Stomach (tissue), 9 donors: Measurements from ENCODE around the gene USP46. TPM values are rescaled to one million over a fixed set of nuclear protein-coding genes. Genes with fewer than 3 reads are reported as not detected.

Experiments
- DNase-seq, 2 donors: peaks; one replicate each; pipeline versions ENCODE4 v3.0.0 to v3.0.0-alpha.2; 2013 to 2019
- H3K27ac ChIP-seq, 5 donors: fragments of 200-600 bp in 4 of 5; sonication (generic) in 4 of 5; one replicate each; pipeline ENCODE4 v1.5.1; 2013 to 2019; ENCODE audit warnings: mild to moderate bottlenecking in 1 of 5, moderate library complexity in 1 of 5
- H3K27me3 ChIP-seq, 3 donors: fragments of 200-600 bp; sonication (generic); one replicate each; pipeline ENCODE4 v1.5.1; 2017 to 2019; ENCODE audit warnings: mixed run types in 1 of 3
- H3K36me3 ChIP-seq, 4 donors: fragments of 200-600 bp; sonication (generic); 1 replicate in 3 of 4; 2 replicates in 1 of 4; pipeline ENCODE4 v1.5.1; 2016 to 2019
- H3K4me1 ChIP-seq, 4 donors: fragments of 200-600 bp; sonication (generic); one replicate each; pipeline ENCODE4 v1.5.1; 2016 to 2019
- H3K4me3 ChIP-seq, 4 donors: fragments of 200-600 bp; sonication (generic) in 3 of 4; one replicate each; pipeline ENCODE4 v1.5.1; 2016 to 2019; ENCODE audit warnings: mild to moderate bottlenecking in 1 of 4
- H3K9me3 ChIP-seq, 4 donors: fragments of 200-600 bp; sonication (generic); one replicate each; pipeline ENCODE4 v1.5.1; 2016 to 2019
- EP300 ChIP-seq: sonication (generic); formaldehyde crosslinking; IDR thresholded peaks from one replicate; pipeline ENCODE4 v1.6.1; 2017; ENCODE audit warnings: antibody characterized with exemption
- POLR2A ChIP-seq, 4 donors: fragments of 450-650 bp; IDR thresholded peaks; one replicate each; pipeline ENCODE4 v1.6.1; 2016; ENCODE audit warnings: antibody characterized with exemption in 4 of 4, control low read depth in 2 of 4, mild to moderate bottlenecking in 1 of 4, moderate library complexity in 1 of 4
- POLR2AphosphoS5 ChIP-seq, 3 donors: sonication (generic); formaldehyde crosslinking; IDR thresholded peaks; one replicate each; pipeline ENCODE4 v1.6.1; 2016; ENCODE audit warnings: antibody characterized with exemption in 3 of 3
- WGBS, 5 donors: extraction: QIAGEN DNeasy Blood & Tissue Kit in 3 of 5; methylation state at CpG; one replicate each; pipeline versions ENCODE4 v1.1.5 to v1.1.7; 2013 to 2018; 5-methylcytosine and 5-hydroxymethylcytosine counted together
- intact Hi-C: fragments of 100-400 bp; cut with DNase I; formaldehyde crosslinking; loops from one replicate; pipeline ENCODE4 v1.15.1; 2023; ENCODE audit warnings: low total_unique reads
- polyA plus RNA-seq, 3 donors: library from polyadenylated mRNA; stranded (reverse); fragments of 200-250 nt; gene quantifications; one replicate each; pipeline ENCODE4 v1.2.3, GENCODE V29; 2013
- total RNA-seq, 5 donors: library from RNA; depleted of rRNA; stranded (reverse); fragments of >200 nt; gene quantifications; one replicate each; pipeline versions ENCODE4 v1.1.0 to v1.2.3, GENCODE V29; 2014 to 2016
- TF ChIP-seq, protein P1 (sequence below), 7 experiments: fragments of 450-650 bp in 4 of 7; fragments of 200-600 bp in 3 of 7; sonication (generic) in 3 of 7; IDR thresholded peaks; one replicate each; pipeline ENCODE4 v1.5.1; 2016 to 2019; ENCODE audit warnings: antibody characterized with exemption in 7 of 7, control low read depth in 2 of 7, mild to moderate bottlenecking in 1 of 7
- donor health status: healthy with polysubstance abuse.
- donor health status: Bipolar disorder and iron deficiency.
- donor health status: healthy.

The USP46 gene
- total and polyA plus RNA-seq, 8 donors = 2.7 to 36.5 (median 7.0) TPM

GRCh38 chr4:52635560-52635959 is 23.5 kb downstream of the USP46 start:
- WGBS, 5 donors = 39 to 79% (median 56%) methylated on average over 1 of the region's 1 CpG

GRCh38 chr4:52635130-52635529 is 24.0 kb downstream of the USP46 start:
- Histone ChIP-seq H3K36me3 (peaks cover 0 to 7% (median 2%) of the 10 kb centered on the region in 4 donors), H3K9me3 (no peaks in the 10 kb centered on the region), H3K27me3 (no peaks in the 10 kb centered on the region), H3K27ac (no peak overlapping the region), H3K4me1 (peaks cover 0 to 11% (median 5%) of the 10 kb centered on the region in 4 donors), H3K4me3 (no peak overlapping the region)
- no peak for DNase-seq
- 54 to 71% (median 64%) methylated on average over 4 of the region's 4 CpGs for WGBS, 5 donors
- no peak for TF ChIP-seq EP300
- no peak for TF ChIP-seq POLR2AphosphoS5 (IDR thresholded peaks at IDR 0.05)
- TF ChIP-seq POLR2A (IDR thresholded peaks at IDR 0.05) = no peak
- TF ChIP-seq, protein P1, sequence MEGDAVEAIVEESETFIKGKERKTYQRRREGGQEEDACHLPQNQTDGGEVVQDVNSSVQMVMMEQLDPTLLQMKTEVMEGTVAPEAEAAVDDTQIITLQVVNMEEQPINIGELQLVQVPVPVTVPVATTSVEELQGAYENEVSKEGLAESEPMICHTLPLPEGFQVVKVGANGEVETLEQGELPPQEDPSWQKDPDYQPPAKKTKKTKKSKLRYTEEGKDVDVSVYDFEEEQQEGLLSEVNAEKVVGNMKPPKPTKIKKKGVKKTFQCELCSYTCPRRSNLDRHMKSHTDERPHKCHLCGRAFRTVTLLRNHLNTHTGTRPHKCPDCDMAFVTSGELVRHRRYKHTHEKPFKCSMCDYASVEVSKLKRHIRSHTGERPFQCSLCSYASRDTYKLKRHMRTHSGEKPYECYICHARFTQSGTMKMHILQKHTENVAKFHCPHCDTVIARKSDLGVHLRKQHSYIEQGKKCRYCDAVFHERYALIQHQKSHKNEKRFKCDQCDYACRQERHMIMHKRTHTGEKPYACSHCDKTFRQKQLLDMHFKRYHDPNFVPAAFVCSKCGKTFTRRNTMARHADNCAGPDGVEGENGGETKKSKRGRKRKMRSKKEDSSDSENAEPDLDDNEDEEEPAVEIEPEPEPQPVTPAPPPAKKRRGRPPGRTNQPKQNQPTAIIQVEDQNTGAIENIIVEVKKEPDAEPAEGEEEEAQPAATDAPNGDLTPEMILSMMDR (IDR thresholded peaks at IDR 0.05) = no peak
- intact Hi-C loops = no loop called here

More at GRCh38 chr4:52635560-52635959, 23.5 kb downstream of the USP46 start:
- Histone ChIP-seq H3K4me3 (no peak overlapping the region), H3K9me3 (no peaks in the 10 kb centered on the region), H3K27ac (no peak overlapping the region), H3K36me3 (peaks cover 0 to 4% (median 0%) of the 10 kb centered on the region in 4 donors), H3K27me3 (no peaks in the 10 kb centered on the region), H3K4me1 (peaks cover 0 to 13% (median 6%) of the 10 kb centered on the region in 4 donors)
- no peak for TF ChIP-seq POLR2A (IDR thresholded peaks at IDR 0.05)
- no peak for TF ChIP-seq EP300
- TF ChIP-seq POLR2AphosphoS5 (IDR thresholded peaks at IDR 0.05) = no peak
- TF ChIP-seq, protein P1 (IDR thresholded peaks at IDR 0.05) = no peak
- DNase-seq = no peak
- intact Hi-C loops = no loop called here

GRCh38 chr4:52633846-52634245 is 25.3 kb downstream of the USP46 start:
- Histone ChIP-seq H3K4me1 (peaks cover 0 to 11% (median 5%) of the 10 kb centered on the region in 4 donors), H3K36me3 (peaks cover 2 to 9% (median 7%) of the 10 kb centered on the region in 4 donors), H3K4me3 (no peak overlapping the region), H3K27me3 (no peaks in the 10 kb centered on the region), H3K9me3 (no peaks in the 10 kb centered on the region), H3K27ac (no peak overlapping the region)
- TF ChIP-seq, protein P1 (IDR thresholded peaks at IDR 0.05) = no peak
- no peak for TF ChIP-seq POLR2AphosphoS5 (IDR thresholded peaks at IDR 0.05)
- no peak for TF ChIP-seq POLR2A (IDR thresholded peaks at IDR 0.05)
- no peak for TF ChIP-seq EP300
- 90 to 98% (median 93%) methylated on average over 6 of the region's 6 CpGs for WGBS, 5 donors
- DNase-seq = no peak
- intact Hi-C loops = no loop called here

GRCh38 chr4:52628974-52629373 is 30.1 kb downstream of the USP46 start:
- Histone ChIP-seq H3K4me1 (no peaks in the 10 kb centered on the region), H3K36me3 (peaks cover 11 to 35% (median 26%) of the 10 kb centered on the region in 4 donors), H3K4me3 (no peak overlapping the region), H3K9me3 (no peaks in the 10 kb centered on the region), H3K27me3 (no peaks in the 10 kb centered on the region), H3K27ac (no peak overlapping the region)
- 87 to 100% (median 97%) methylated on average over 2 of the region's 2 CpGs for WGBS, 5 donors
- TF ChIP-seq POLR2A (IDR thresholded peaks at IDR 0.05) = no peak
- TF ChIP-seq, protein P1 (IDR thresholded peaks at IDR 0.05) = no peak
- TF ChIP-seq EP300 = no peak
- TF ChIP-seq POLR2AphosphoS5 (IDR thresholded peaks at IDR 0.05) = no peak
- no peak for DNase-seq
- intact Hi-C loops = no loop called here
